SK-N-SH (cell line): ENCODE results near the gene FAM9C. TPM values are rescaled to one million over a fixed set of nuclear protein-coding genes. Genes with fewer than 3 reads are reported as not detected.

Source experiments
- CTCF ChIA-PET: fragments of 300-600, 350-600 bp; formaldehyde crosslinking; extraction: SDS; loops from one replicate; lab custom pipeline; 2021; lab: Yijun Ruan, JAX
- POLR2A ChIA-PET: fragments of 350-600 bp; sonication (Branson Sonifier 250); formaldehyde crosslinking; extraction: SDS; loops from one replicate; lab custom pipeline; 2020; ENCODE audit warnings: antibody characterized with exemption, inconsistent platforms; lab: Yijun Ruan, JAX
- DNase-seq: peaks from one replicate; pipeline ENCODE4 v3.0.0; 2012
- H2AFZ ChIP-seq: fragments of 200-600 bp; sonication (generic); 2 replicates; pipeline ENCODE4 v1.8.1; 2016; ENCODE audit warnings: antibody characterized with exemption, mild to moderate bottlenecking, low read depth
- H3F3A ChIP-seq: fragments of 200-600 bp; sonication (generic); replicated peaks from 2 replicates; pipeline ENCODE3; 2016; ENCODE audit warnings: antibody characterized with exemption, mild to moderate bottlenecking; ENCODE audit not compliant: insufficient read depth
- H3K27ac ChIP-seq, 2 experiments: fragments of 200-500 bp in 1 of 2; fragments of 200-600 bp in 1 of 2; sonication (Bioruptor generic) in 1 of 2; sonication (generic), shearing (Covaris generic) in 1 of 2; 2 replicates each; pipeline versions ENCODE4 v1.5.1 to v1.6.1; 2014 to 2016; ENCODE audit warnings: low read depth in 2 of 2, inconsistent platforms in 1 of 2, low read length in 1 of 2, mild to moderate bottlenecking in 1 of 2, mixed read lengths in 1 of 2
- H3K27me3 ChIP-seq: fragments of 200-600 bp; sonication (generic), shearing (Covaris generic); 2 replicates; pipeline ENCODE4 v1.6.1; 2016; ENCODE audit warnings: mixed run types; ENCODE audit not compliant: insufficient read depth
- H3K36me3 ChIP-seq, 2 experiments: fragments of 200-500 bp in 1 of 2; fragments of 200-600 bp in 1 of 2; sonication (Bioruptor generic) in 1 of 2; sonication (generic) in 1 of 2; replicated peaks in 1 of 2; 2 replicates each; pipeline versions ENCODE3 to v1.5.1; 2014 to 2016; ENCODE audit warnings: low read length in 1 of 2, mild to moderate bottlenecking in 1 of 2; ENCODE audit not compliant: insufficient read depth in 2 of 2, control insufficient read depth in 1 of 2
- H3K4me1 ChIP-seq, 2 experiments: fragments of 200-500 bp in 1 of 2; fragments of 200-600 bp in 1 of 2; sonication (Bioruptor generic) in 1 of 2; sonication (generic), shearing (Covaris generic) in 1 of 2; 2 replicates each; pipeline versions ENCODE4 v1.5.1 to v1.6.1; 2014 to 2016; ENCODE audit warnings: low read depth in 1 of 2, low read length in 1 of 2, mixed run types in 1 of 2; ENCODE audit not compliant: insufficient read depth in 2 of 2, control insufficient read depth in 1 of 2
- H3K4me2 ChIP-seq: fragments of 200-600 bp; sonication (generic), shearing (Covaris generic); 2 replicates; pipeline ENCODE4 v1.6.1; 2017; ENCODE audit warnings: mixed run types
- H3K4me3 ChIP-seq, 2 experiments: fragments of 200-500 bp in 1 of 2; fragments of 200-600 bp in 1 of 2; sonication (Bioruptor generic) in 1 of 2; sonication (generic), shearing (Covaris generic) in 1 of 2; 2 replicates each; pipeline versions ENCODE4 v1.5.1 to v1.8.1; 2014 to 2016; ENCODE audit warnings: low read depth in 2 of 2, inconsistent platforms in 1 of 2, low read length in 1 of 2, mild to moderate bottlenecking in 1 of 2, mixed read lengths in 1 of 2, moderate library complexity in 1 of 2
- H3K79me2 ChIP-seq: fragments of 200-600 bp; sonication (generic); 2 replicates; pipeline ENCODE4 v1.8.1; 2017; ENCODE audit warnings: mild to moderate bottlenecking; ENCODE audit not compliant: insufficient read depth
- H3K9ac ChIP-seq: fragments of 200-600 bp; sonication (generic); 2 replicates; pipeline ENCODE4 v1.6.1; 2017; ENCODE audit warnings: mixed run types
- H3K9me2 ChIP-seq: fragments of 200-600 bp; sonication (generic); 2 replicates; pipeline ENCODE4 v1.6.1; 2017; ENCODE audit warnings: mixed run types
- H3K9me3 ChIP-seq: fragments of 200-600 bp; sonication (generic); 2 replicates; pipeline ENCODE4 v1.6.1; 2017; ENCODE audit warnings: mixed run types, mild to moderate bottlenecking, moderate library complexity
- H4K20me1 ChIP-seq: fragments of 200-600 bp; sonication (generic); 2 replicates; pipeline ENCODE4 v1.6.1; 2017; ENCODE audit warnings: mild to moderate bottlenecking, mixed run types; ENCODE audit not compliant: insufficient read depth
- CHD2 ChIP-seq: fragments of 150-350 bp; IDR thresholded peaks from 2 replicates; pipeline ENCODE4 v1.6.1; 2018; ENCODE audit warnings: low read length; ENCODE audit not compliant: partially characterized antibody
- CTCF ChIP-seq: fragments of 200-600 bp; sonication (generic); IDR thresholded peaks from 2 replicates; pipeline ENCODE4 v1.6.1; 2017; ENCODE audit warnings: antibody characterized with exemption, mild to moderate bottlenecking, moderate library complexity
- ELF1 ChIP-seq: IDR thresholded peaks from 2 replicates; pipeline ENCODE4 v1.4.0; 2012
- EZH2phosphoT487 ChIP-seq: fragments of 200-600 bp; sonication (generic); IDR thresholded peaks from 2 replicates; pipeline ENCODE4 v1.6.1; 2017; ENCODE audit warnings: low read depth, mixed run types, mild to moderate bottlenecking, antibody characterized with exemption, moderate library complexity, borderline replicate concordance
- FOSL2 ChIP-seq: IDR thresholded peaks from 2 replicates; pipeline ENCODE4 v1.4.0; 2012; ENCODE audit warnings: low read depth, mild to moderate bottlenecking, moderate library complexity, borderline replicate concordance
- FOXJ3 ChIP-seq: sonication (generic); formaldehyde crosslinking; IDR thresholded peaks from 2 replicates; pipeline ENCODE4 v1.5.1; 2020; ENCODE audit warnings: mild to moderate bottlenecking, missing genetic modification reagents
- GABPA ChIP-seq: IDR thresholded peaks from 2 replicates; pipeline ENCODE4 v1.4.0; 2012; ENCODE audit warnings: low read depth, mild to moderate bottlenecking
- GATA2 ChIP-seq: sonication (generic); formaldehyde crosslinking; IDR thresholded peaks from 2 replicates; pipeline ENCODE4 v1.5.0; 2020; ENCODE audit warnings: mild to moderate bottlenecking, missing genetic modification reagents
- MXI1 ChIP-seq: IDR thresholded peaks from 2 replicates; pipeline ENCODE4 v1.6.1; 2012; ENCODE audit warnings: mild to moderate bottlenecking, low read depth, low read length, improper control_type of control experiment
- NFIC ChIP-seq: IDR thresholded peaks from 2 replicates; pipeline ENCODE4 v1.4.0; 2012; ENCODE audit warnings: borderline replicate concordance
- NRF1 ChIP-seq: IDR thresholded peaks from 2 replicates; pipeline ENCODE4 v1.6.1; 2012; ENCODE audit warnings: low read depth, mild to moderate bottlenecking, low read length
- POLR2AphosphoS5 ChIP-seq: IDR thresholded peaks from 2 replicates; pipeline ENCODE4 v1.6.1; 2012; ENCODE audit warnings: low read depth, low read length
- RCOR1 ChIP-seq: fragments of 150-350 bp; IDR thresholded peaks from 2 replicates; pipeline ENCODE4 v1.6.1; 2017; ENCODE audit warnings: antibody characterized with exemption, low read length
- RFX5 ChIP-seq: IDR thresholded peaks from 2 replicates; pipeline ENCODE4 v1.6.1; 2012; ENCODE audit warnings: mild to moderate bottlenecking, improper control_type of control experiment, low read length
- SIN3A ChIP-seq: IDR thresholded peaks from 2 replicates; pipeline ENCODE4 v1.6.1; 2012; ENCODE audit warnings: low read depth, mild to moderate bottlenecking, low read length, moderate library complexity, borderline replicate concordance
- SMC3 ChIP-seq: IDR thresholded peaks from 2 replicates; pipeline ENCODE4 v1.6.1; 2012; ENCODE audit warnings: low read depth, low read length, improper control_type of control experiment
- TEAD4 ChIP-seq: IDR thresholded peaks from 2 replicates; pipeline ENCODE4 v1.4.0; 2012; ENCODE audit warnings: mild to moderate bottlenecking, borderline replicate concordance; ENCODE audit not compliant: insufficient read depth
- USF2 ChIP-seq: fragments of 150-350 bp; IDR thresholded peaks from 2 replicates; pipeline ENCODE4 v1.6.1; 2017; ENCODE audit warnings: antibody characterized with exemption, low read length, low read depth, borderline replicate concordance
- YY1 ChIP-seq: IDR thresholded peaks from 2 replicates; pipeline ENCODE4 v1.4.0; 2012; ENCODE audit warnings: low read depth, mild to moderate bottlenecking
- WGBS: methylation state at CpG from one replicate; pipeline ENCODE4 v1.1.6; 2017; ENCODE audit warnings: low lambda C conversion rate; 5-methylcytosine and 5-hydroxymethylcytosine counted together
- polyA plus RNA-seq, 3 experiments: library from polyadenylated mRNA; depleted of rRNA; stranded (reverse); fragments of >200 nt; gene quantifications; 2 replicates each; pipeline ENCODE4 v1.2.3, GENCODE V29; 2012
- TF ChIP-seq, protein P1 (sequence below): IDR thresholded peaks from 2 replicates; pipeline ENCODE4; 2012
- TF ChIP-seq, protein P2 (sequence below): IDR thresholded peaks from 2 replicates; pipeline ENCODE4 v1.4.0; 2012; ENCODE audit warnings: low read depth
- TF ChIP-seq, protein P3 (sequence below): IDR thresholded peaks from 2 replicates; pipeline ENCODE4 v1.4.0; 2012; ENCODE audit warnings: low read depth, borderline replicate concordance

FAM9C gene
- polyA plus RNA-seq (2012; rRNA removed), result 1.9 and 2.6 TPM in 2 replicates
- polyA plus RNA-seq (2012; cell fraction: cytosol; rRNA removed), result 2.4 and 2.5 TPM in 2 replicates
- 3.1 and 6.2 TPM in 2 replicates for polyA plus RNA-seq (2012; cell fraction: nucleus; rRNA removed)

GRCh38 chrX:13044441-13044840, at the start of gene FAM9C:
TSS of gene FAM9C (minus strand) at chrX:13044620. CDS start at chrX:13043789, 831 bp downstream.
- Histone ChIP-seq H3K36me3 (no peaks in the 10 kb centered on the region), H4K20me1 (no peaks in the 10 kb centered on the region), H3K9me2 (no peaks in the 10 kb centered on the region), H3K27ac (no peak within 1 kb of the TSS), H3K4me2 (no peak within 1 kb of the TSS), H3K4me1 (peaks cover 0 to 7% of the 10 kb centered on the region in 2 experiments; a peak in 1 of 4 replicates), H3K9me3 (no peaks in the 10 kb centered on the region), H3K27me3 (no peaks in the 10 kb centered on the region), H3K4me3 (no peak within 1 kb of the TSS), H3K79me2 (no peaks in the 10 kb centered on the region), H2AFZ (no peak within 1 kb of the TSS), H3F3A (peaks cover 8% of the 10 kb centered on the region), H3K9ac (no peak within 1 kb of the TSS)
- peak; percentile 12 for DNase-seq
- CTCF ChIA-PET, result no interaction called here
- POLR2A ChIA-PET, result no interaction called here
- no CpG with 5 or more reads among the region's 21 CpGs for WGBS
- no peak for TF ChIP-seq NRF1
- TF ChIP-seq, protein P1, sequence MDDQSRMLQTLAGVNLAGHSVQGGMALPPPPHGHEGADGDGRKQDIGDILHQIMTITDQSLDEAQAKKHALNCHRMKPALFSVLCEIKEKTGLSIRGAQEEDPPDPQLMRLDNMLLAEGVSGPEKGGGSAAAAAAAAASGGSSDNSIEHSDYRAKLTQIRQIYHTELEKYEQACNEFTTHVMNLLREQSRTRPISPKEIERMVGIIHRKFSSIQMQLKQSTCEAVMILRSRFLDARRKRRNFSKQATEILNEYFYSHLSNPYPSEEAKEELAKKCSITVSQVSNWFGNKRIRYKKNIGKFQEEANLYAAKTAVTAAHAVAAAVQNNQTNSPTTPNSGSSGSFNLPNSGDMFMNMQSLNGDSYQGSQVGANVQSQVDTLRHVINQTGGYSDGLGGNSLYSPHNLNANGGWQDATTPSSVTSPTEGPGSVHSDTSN, result no peak
- no peak for TF ChIP-seq GABPA
- no peak for TF ChIP-seq NFIC
- TF ChIP-seq RCOR1, result no peak
- no peak for TF ChIP-seq CHD2
- no peak for TF ChIP-seq ELF1
- no peak for TF ChIP-seq FOXJ3 (CRISPR knock-in tag)
- no peak for TF ChIP-seq POLR2AphosphoS5
- no peak for TF ChIP-seq GATA2 (CRISPR knock-in tag)
- no peak for TF ChIP-seq YY1
- TF ChIP-seq, protein P2, sequence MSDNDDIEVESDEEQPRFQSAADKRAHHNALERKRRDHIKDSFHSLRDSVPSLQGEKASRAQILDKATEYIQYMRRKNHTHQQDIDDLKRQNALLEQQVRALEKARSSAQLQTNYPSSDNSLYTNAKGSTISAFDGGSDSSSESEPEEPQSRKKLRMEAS, result no peak
- no peak for TF ChIP-seq SMC3
- TF ChIP-seq, all 33 proteins: peak for 0

GRCh38 chrX:13093529-13094140, 49.2 kb upstream of the FAM9C start:
- DNase-seq, result no peak

More at GRCh38 chrX:13093529-13094140, 49.2 kb upstream of the FAM9C start:
- Histone ChIP-seq H3K4me2 (no peak overlapping the region), H3K27me3 (no peaks in the 10 kb centered on the region), H3F3A (peaks cover 5% of the 10 kb centered on the region), H3K4me3 (no peak overlapping the region), H4K20me1 (no peaks in the 10 kb centered on the region), H3K27ac (peak overlapping the region; percentile 46 to 60; a peak in 2 of 4 replicates), H3K9ac (no peak overlapping the region), H3K79me2 (no peaks in the 10 kb centered on the region), H3K36me3 (no peaks in the 10 kb centered on the region), H3K4me1 (no peaks in the 10 kb centered on the region), H2AFZ (no peak overlapping the region), H3K9me3 (no peaks in the 10 kb centered on the region), H3K9me2 (no peaks in the 10 kb centered on the region)
- TF ChIP-seq GATA2 (CRISPR knock-in tag), result no peak
- no peak for TF ChIP-seq RFX5
- TF ChIP-seq NFIC, result no peak
- TF ChIP-seq, protein P3, sequence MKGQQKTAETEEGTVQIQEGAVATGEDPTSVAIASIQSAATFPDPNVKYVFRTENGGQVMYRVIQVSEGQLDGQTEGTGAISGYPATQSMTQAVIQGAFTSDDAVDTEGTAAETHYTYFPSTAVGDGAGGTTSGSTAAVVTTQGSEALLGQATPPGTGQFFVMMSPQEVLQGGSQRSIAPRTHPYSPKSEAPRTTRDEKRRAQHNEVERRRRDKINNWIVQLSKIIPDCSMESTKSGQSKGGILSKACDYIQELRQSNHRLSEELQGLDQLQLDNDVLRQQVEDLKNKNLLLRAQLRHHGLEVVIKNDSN, result no peak
- TF ChIP-seq EZH2phosphoT487, result no peak
- no peak for TF ChIP-seq SIN3A
- no peak for TF ChIP-seq MXI1
- no peak for TF ChIP-seq YY1
- TF ChIP-seq CHD2, result no peak
- TF ChIP-seq, protein P2, result no peak
- no peak for TF ChIP-seq TEAD4
- TF ChIP-seq USF2, result no peak
- TF ChIP-seq FOSL2, result no peak
- TF ChIP-seq POLR2AphosphoS5, result no peak
- no peak for TF ChIP-seq GABPA
- no peak for TF ChIP-seq CTCF
- no peak for TF ChIP-seq SMC3
- POLR2A ChIA-PET, result no interaction called here
- CTCF ChIA-PET, result no interaction called here
- WGBS, result 59% methylated on average over 6 of the region's 6 CpGs
